Natural killer cell treated with Interleukin-12 subunit alpha and Interleukin-12 subunit beta and Interleukin-15 and Interleukin-18, amount 100 ng/mL, for 72 hours (primary cell): ENCODE results near the gene NEK9. TPM values are rescaled to one million over a fixed set of nuclear protein-coding genes. Genes with fewer than 3 reads are reported as not detected.

Source experiments
- ATAC-seq, 2 donors: fragments of 150-1000 bp; cut with Tn5 transposase in 1 of 2; sonication (Bioruptor Pico), chemical (Tn5 transposase) in 1 of 2; 2 replicates each; pipeline ENCODE4 v1.10.0; 2021
- DNase-seq: peaks from one replicate; pipeline ENCODE4 v3.0.0; 2022; ENCODE audit warnings: low spot score
- H3K27ac Mint-ChIP-seq, 2 donors: 1 replicate in 1 of 2; 2 replicates in 1 of 2; pipeline ENCODE4 v1.8.0; 2022; ENCODE audit warnings: mixed read lengths in 2 of 2, mild to moderate bottlenecking in 1 of 2, moderate library complexity in 1 of 2
- H3K27me3 Mint-ChIP-seq, 2 donors: 1 replicate in 1 of 2; 2 replicates in 1 of 2; pipeline ENCODE4 v1.8.0; 2022; ENCODE audit warnings: mixed read lengths in 2 of 2
- H3K36me3 Mint-ChIP-seq: one replicate; pipeline ENCODE4 v1.8.0; 2022; ENCODE audit warnings: mixed read lengths
- H3K4me1 Mint-ChIP-seq, 2 donors: 1 replicate in 1 of 2; 2 replicates in 1 of 2; pipeline ENCODE4 v1.8.0; 2022; ENCODE audit warnings: low read depth in 2 of 2, mixed read lengths in 2 of 2, mild to moderate bottlenecking in 1 of 2
- H3K4me3 Mint-ChIP-seq: one replicate; pipeline ENCODE4 v1.8.0; 2022; ENCODE audit warnings: mixed read lengths
- H3K9me3 Mint-ChIP-seq: 2 replicates; pipeline ENCODE4 v1.8.0; 2022; ENCODE audit warnings: mixed read lengths
- total RNA-seq, 2 donors: library from RNA; stranded (reverse); gene quantifications; one replicate each; pipeline ENCODE4 v1.2.3, GENCODE V29; 2022

The NEK9 gene
- total RNA-seq, 2 donors from 2014 or later = 66.6 to 80.0 TPM

GRCh38 chr14:75046275-75046674, 80.6 kb downstream of the NEK9 start:
- no peaks in the 10 kb centered on the region for H3K27me3 Mint-ChIP-seq
- peaks cover 24 to 38% of the 10 kb centered on the region in 2 donors for H3K4me1 Mint-ChIP-seq
- DNase-seq (no peak), ATAC-seq (no peak)
- H3K36me3 Mint-ChIP-seq = peaks cover 7% of the 10 kb centered on the region
- H3K4me3 Mint-ChIP-seq = peak overlapping the region; percentile 17
- no peak overlapping the region for H3K27ac Mint-ChIP-seq
- H3K9me3 Mint-ChIP-seq = no peaks in the 10 kb centered on the region

- no peak overlapping the region for H3K4me3 Mint-ChIP-seq
- peaks cover 17 to 28% of the 10 kb centered on the region in 2 donors for H3K4me1 Mint-ChIP-seq
- DNase-seq (no peak), ATAC-seq (no peak)
- no peak overlapping the region for H3K27ac Mint-ChIP-seq
- H3K36me3 Mint-ChIP-seq = peaks cover 7% of the 10 kb centered on the region
- no peaks in the 10 kb centered on the region for H3K9me3 Mint-ChIP-seq
- H3K27me3 Mint-ChIP-seq = no peaks in the 10 kb centered on the region
Observed at GRCh38 chr14:75044752-75045151, 82.1 kb downstream of the NEK9 start.

- no peak for ATAC-seq
- no peak for DNase-seq
- Mint-ChIP-seq H3K9me3 (no peaks in the 10 kb centered on the region), H3K27me3 (no peaks in the 10 kb centered on the region), H3K27ac (no peak overlapping the region), H3K4me1 (peaks cover 16 to 25% of the 10 kb centered on the region in 2 donors), H3K4me3 (no peak overlapping the region), H3K36me3 (peaks cover 7% of the 10 kb centered on the region)
Observed at GRCh38 chr14:75044322-75044721, 82.5 kb downstream of the NEK9 start.

- peaks cover 8 to 15% of the 10 kb centered on the region in 2 donors for H3K4me1 Mint-ChIP-seq
- H3K27ac Mint-ChIP-seq = no peak overlapping the region
- H3K36me3 Mint-ChIP-seq = peaks cover 15% of the 10 kb centered on the region
- H3K27me3 Mint-ChIP-seq = no peaks in the 10 kb centered on the region
- no peak overlapping the region for H3K4me3 Mint-ChIP-seq
- H3K9me3 Mint-ChIP-seq = no peaks in the 10 kb centered on the region
- DNase-seq (no peak), ATAC-seq (no peak)
Observed at GRCh38 chr14:75042035-75042434, 84.8 kb downstream of the NEK9 start.

GRCh38 chr14:75041613-75042012, 85.2 kb downstream of the NEK9 start:
- no peaks in the 10 kb centered on the region for H3K27me3 Mint-ChIP-seq
- no peaks in the 10 kb centered on the region for H3K9me3 Mint-ChIP-seq
- DNase-seq = no peak
- H3K4me3 Mint-ChIP-seq = no peak overlapping the region
- peaks cover 15% of the 10 kb centered on the region for H3K36me3 Mint-ChIP-seq
- ATAC-seq = no peak
- H3K27ac Mint-ChIP-seq = no peak overlapping the region
- H3K4me1 Mint-ChIP-seq = peaks cover 8 to 10% of the 10 kb centered on the region in 2 donors

- no peaks in the 10 kb centered on the region for H3K27me3 Mint-ChIP-seq
- no peaks in the 10 kb centered on the region for H3K9me3 Mint-ChIP-seq
- no peak overlapping the region for H3K27ac Mint-ChIP-seq
- no peak for DNase-seq
- H3K36me3 Mint-ChIP-seq = peaks cover 11% of the 10 kb centered on the region
- peaks cover 5 to 6% of the 10 kb centered on the region in 2 donors for H3K4me1 Mint-ChIP-seq
- no peak for ATAC-seq
- no peak overlapping the region for H3K4me3 Mint-ChIP-seq
Observed at GRCh38 chr14:75040959-75041358, 85.9 kb downstream of the NEK9 start.

GRCh38 chr14:75040507-75040906, 86.3 kb downstream of the NEK9 start:
- ATAC-seq = no peak
- H3K27me3 Mint-ChIP-seq = no peaks in the 10 kb centered on the region
- no peak for DNase-seq
- H3K4me3 Mint-ChIP-seq = no peak overlapping the region
- H3K4me1 Mint-ChIP-seq = peaks cover 1 to 5% of the 10 kb centered on the region in 2 donors
- no peak overlapping the region for H3K27ac Mint-ChIP-seq
- H3K36me3 Mint-ChIP-seq = peaks cover 11% of the 10 kb centered on the region
- H3K9me3 Mint-ChIP-seq = no peaks in the 10 kb centered on the region

GRCh38 chr14:75032939-75033338, 93.9 kb downstream of the NEK9 start:
- no peak overlapping the region for H3K27ac Mint-ChIP-seq
- peaks cover 17% of the 10 kb centered on the region for H3K36me3 Mint-ChIP-seq
- H3K4me1 Mint-ChIP-seq = no peaks in the 10 kb centered on the region
- DNase-seq (no peak), ATAC-seq (no peak)
- no peak overlapping the region for H3K4me3 Mint-ChIP-seq
- H3K27me3 Mint-ChIP-seq = no peaks in the 10 kb centered on the region
- H3K9me3 Mint-ChIP-seq = no peaks in the 10 kb centered on the region

- Mint-ChIP-seq H3K27me3 (no peaks in the 10 kb centered on the region), H3K27ac (no peak overlapping the region), H3K9me3 (no peaks in the 10 kb centered on the region), H3K4me1 (no peaks in the 10 kb centered on the region), H3K36me3 (peaks cover 11% of the 10 kb centered on the region), H3K4me3 (no peak overlapping the region)
- ATAC-seq = no peak
- DNase-seq = no peak
Observed at GRCh38 chr14:75030147-75030546, 96.7 kb downstream of the NEK9 start.

Other genes with a start within 250 kb of the NEK9 start
- 100 to 1,000 TPM; 127 to 136 TPM for gene DLST, start 245.1 kb downstream of the NEK9 start, total RNA-seq
- 10 to 100 TPM; 10.0 to 12.8 TPM for gene RPS6KL1, start 203.8 kb downstream of the NEK9 start, total RNA-seq
- not detected for gene PGF, start 171.5 kb downstream of the NEK9 start, total RNA-seq
- 10 to 100 TPM; 60.2 to 68.0 TPM for gene EIF2B2, start 124.1 kb downstream of the NEK9 start, total RNA-seq
- gene MLH3, start 75.6 kb downstream of the NEK9 start, total RNA-seq = 10 to 100 TPM; 27.6 to 40.2 TPM
- gene ACYP1, start 63.0 kb downstream of the NEK9 start, total RNA-seq = 10 to 100 TPM; 29.3 to 40.5 TPM
- gene ZC2HC1C, start 57.4 kb downstream of the NEK9 start, total RNA-seq = 1 to 10 TPM in 1 of 2 donors, under 1 TPM in 1; 0.88 to 1.4 TPM
- gene TMED10, start 49.6 kb upstream of the NEK9 start, total RNA-seq = 100 to 1,000 TPM; 200 to 265 TPM
- gene FOS, start 151.8 kb upstream of the NEK9 start, total RNA-seq = 10 to 100 TPM; 25.3 to 35.2 TPM